Activated T-cell treated with anti-CD3 and anti-CD28 coated beads for 24 hours (primary cell): ENCODE data around the gene PCSK7.

Experiments used
- DNase-seq: peaks from one replicate; pipeline ENCODE4 v3.0.0-alpha.2; 2020; ENCODE audit warnings: low read depth

PCSK7 gene

DNA sequence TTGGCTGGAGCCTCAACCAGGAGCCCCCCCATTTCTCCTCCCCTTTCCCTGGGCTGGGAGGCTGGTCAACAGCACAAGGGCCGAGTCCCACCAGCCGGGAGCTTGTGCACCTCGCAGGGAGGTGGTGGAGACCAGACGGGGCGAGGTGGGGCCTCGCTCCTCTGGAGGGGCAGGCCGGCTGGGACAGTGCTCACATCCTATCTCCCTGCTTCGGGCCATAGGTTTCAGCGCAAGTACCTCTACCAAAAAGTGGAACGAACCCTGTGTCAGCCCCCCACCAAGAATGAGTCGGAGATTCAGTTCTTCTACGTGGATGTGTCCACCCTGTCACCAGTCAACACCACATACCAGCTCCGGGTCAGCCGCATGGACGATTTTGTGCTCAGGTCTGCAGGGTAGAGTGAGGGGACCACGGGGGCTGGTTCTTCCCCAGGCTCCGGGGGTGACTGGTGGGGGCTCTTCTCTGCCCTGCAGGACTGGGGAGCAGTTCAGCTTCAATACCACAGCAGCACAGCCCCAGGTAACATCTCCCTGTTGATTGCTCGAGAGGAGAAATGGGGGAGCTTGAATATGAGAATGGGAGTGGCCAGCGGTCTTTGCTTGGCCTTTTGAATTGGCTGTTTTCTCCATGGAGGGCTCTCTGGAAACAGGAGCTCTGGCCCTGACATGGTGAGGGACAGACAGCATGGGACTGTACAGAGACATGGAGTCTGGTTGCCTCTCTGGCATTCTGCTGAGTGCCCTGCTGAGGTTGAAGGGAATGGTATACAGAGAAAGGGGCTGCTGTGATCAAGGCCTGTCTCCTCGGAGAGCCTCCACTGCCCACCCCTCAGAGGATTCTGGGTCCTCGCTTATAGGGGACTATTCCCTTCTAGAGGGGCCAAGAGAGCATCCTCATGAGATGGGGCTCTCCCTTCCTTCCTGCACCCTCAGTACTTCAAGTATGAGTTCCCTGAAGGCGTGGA is 50.0 kb downstream of the PCSK7 start:
- DNase-seq: no peak

DNA sequence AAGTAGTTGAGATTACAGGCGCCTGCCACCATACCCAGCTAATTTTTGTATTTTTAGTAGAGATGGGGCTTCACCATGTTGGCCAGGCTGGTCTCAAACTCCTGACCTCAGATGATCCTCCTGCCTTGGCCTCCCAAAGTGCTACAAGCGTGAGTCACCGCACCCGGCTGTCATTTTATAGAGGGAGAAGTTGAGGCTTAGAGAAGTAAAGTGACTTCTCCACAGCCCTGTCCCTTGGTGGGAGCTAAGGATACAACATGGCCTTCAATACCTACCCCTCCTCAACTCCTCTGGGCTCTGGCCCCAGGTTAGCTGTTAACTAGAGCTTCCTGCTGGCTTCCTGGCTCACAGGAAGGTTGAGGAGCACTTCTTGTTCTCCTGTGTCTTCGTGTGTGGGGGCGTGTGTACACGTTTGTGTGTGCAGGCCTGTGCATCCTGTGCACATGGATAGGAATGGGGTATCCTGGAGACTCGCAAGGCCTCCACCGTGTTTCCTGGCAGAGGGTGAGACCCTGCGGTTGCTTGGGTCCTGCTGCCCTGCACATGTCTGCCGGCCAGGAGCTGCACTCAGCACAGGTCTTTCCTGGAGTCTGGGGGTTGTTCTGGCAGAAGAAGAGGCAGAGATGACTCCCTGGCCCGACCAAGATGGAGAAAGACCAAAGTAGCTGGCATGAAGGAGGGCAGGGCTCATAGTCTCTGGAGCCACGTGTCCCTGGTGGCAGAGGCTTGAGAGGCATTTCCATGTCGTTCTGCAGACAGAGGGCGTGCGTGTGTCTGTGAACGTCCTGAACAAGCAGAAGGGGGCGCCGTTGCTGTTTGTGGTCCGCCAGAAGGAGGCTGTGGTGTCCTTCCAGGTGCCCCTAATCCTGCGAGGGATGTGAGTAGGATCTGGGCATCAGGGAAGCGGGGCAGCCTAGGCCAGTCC is 51.0 kb downstream of the PCSK7 start:
- peak; percentile 40 for DNase-seq

DNA sequence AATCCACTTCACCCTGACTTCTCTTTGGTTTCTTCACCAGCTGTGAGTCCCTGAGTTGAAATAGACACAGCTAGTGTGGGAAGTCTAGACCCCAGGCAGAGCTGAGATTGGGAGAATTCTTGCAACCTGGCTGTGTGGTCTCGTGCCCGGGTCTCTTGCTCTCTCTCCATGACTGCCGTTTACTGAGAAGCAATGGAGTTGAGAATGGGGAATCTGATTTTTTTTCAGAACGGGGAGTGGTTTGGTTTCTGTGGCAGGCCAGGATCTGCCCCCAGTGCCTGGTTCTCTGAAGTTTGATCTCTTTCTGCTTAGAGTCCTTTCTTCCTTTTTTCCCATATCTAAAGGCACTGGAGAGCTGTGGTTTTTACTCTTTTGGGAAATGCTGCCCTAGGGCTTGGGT is 51.9 kb downstream of the PCSK7 start:
- no peak for DNase-seq

- DNase-seq: no peak
Measured at GRCh38 chr11:117179048-117179999, 52.5 kb downstream of the PCSK7 start.

GRCh38 chr11:117178210-117179034 is 53.5 kb downstream of the PCSK7 start, which contains the start of gene SIDT2:
SIDT2 (plus strand) TSS chr11:117178743; CDS start chr11:117179264, 521 bp downstream.
- DNase-seq: peak; percentile 84

GRCh38 chr11:117177534-117178209 is 54.2 kb downstream of the PCSK7 start:
- DNase-seq: no peak

- DNase-seq: no peak
Measured at GRCh38 chr11:117176186-117176585, 55.7 kb downstream of the PCSK7 start.

DNA sequence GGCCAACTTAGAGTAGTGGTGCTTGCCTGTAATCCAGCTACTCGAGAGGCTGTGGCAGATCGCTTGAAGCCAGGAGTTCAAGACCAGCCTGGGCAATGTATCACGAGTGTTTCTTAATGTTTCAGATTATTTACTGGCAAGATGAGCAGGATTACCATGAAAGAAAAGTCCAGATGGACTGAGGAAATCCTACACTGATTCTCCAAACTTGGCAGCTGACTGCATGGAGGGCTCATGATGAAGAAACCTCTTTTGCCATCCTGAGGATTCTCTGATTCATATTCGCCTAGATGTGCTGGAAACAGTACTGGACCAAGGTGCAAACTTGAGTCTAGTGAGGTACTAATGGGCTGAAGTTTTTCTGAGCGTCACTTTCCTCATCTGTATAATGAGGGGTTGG is 56.1 kb downstream of the PCSK7 start:
- DNase-seq: no peak

DNA sequence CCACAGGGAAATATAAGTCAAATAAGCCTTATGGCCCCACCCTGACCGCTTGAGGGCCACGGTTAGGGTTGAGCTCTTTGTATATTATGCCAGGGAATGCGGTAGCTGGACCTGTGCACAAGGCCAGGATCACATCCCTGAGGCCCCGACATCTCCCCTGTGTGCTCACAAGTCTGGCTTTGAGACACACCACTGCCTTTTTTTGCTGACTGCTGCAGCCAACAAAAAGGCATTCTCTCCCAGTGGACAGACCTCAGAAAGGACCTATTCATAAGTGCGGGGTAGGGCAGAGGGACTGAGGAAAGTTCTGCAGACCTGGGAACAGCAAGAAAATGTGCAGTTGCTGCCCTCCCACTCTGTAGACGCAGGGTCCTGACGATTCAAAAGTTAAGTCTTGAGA is 56.8 kb downstream of the PCSK7 start:
- DNase-seq: no peak

- no peak for DNase-seq
Measured at GRCh38 chr11:117172724-117173421, 59.0 kb downstream of the PCSK7 start.

- DNase-seq: no peak
Measured at GRCh38 chr11:117171404-117172061, 60.3 kb downstream of the PCSK7 start.

GRCh38 chr11:117171007-117171403 is 60.9 kb downstream of the PCSK7 start:
- no peak for DNase-seq

GRCh38 chr11:117170210-117170609 is 61.7 kb downstream of the PCSK7 start:
- no peak for DNase-seq

- DNase-seq: no peak
Measured at GRCh38 chr11:117169736-117170135, 62.1 kb downstream of the PCSK7 start.

- no peak for DNase-seq
Measured at GRCh38 chr11:117166491-117166890, 65.4 kb downstream of the PCSK7 start.

GRCh38 chr11:117160826-117161225 is 71.0 kb downstream of the PCSK7 start:
- DNase-seq: no peak

- no peak for DNase-seq
Measured at GRCh38 chr11:117159892-117160291, 72.0 kb downstream of the PCSK7 start.

GRCh38 chr11:117157507-117157906 is 74.4 kb downstream of the PCSK7 start:
- no peak for DNase-seq

GRCh38 chr11:117154468-117154867 is 77.4 kb downstream of the PCSK7 start:
- no peak for DNase-seq
